Trophoblast cell (in vitro differentiated cells and primary cell): Measurements from ENCODE around the gene RHD.
"Not testable (repeated sequence)": the region's sequence is repeated elsewhere in the genome, so short reads cannot be mapped to it uniquely, and the experiment has no call there.

Experiments used
- DNase-seq, 2 donors: peaks; one replicate each; pipeline ENCODE4 v3.0.0-alpha.2; 2016
- H2AFZ ChIP-seq: 2 replicates; pipeline ENCODE4 v1.6.1; 2013; ENCODE audit warnings: low read length, moderate library complexity, mild to moderate bottlenecking; ENCODE audit not compliant: insufficient read depth, poor library complexity
- H2AK5ac ChIP-seq: 2 replicates; pipeline ENCODE4 v1.6.1; 2013; ENCODE audit warnings: mild to moderate bottlenecking, low read length
- H2BK120ac ChIP-seq: 2 replicates; pipeline ENCODE4 v1.6.1; 2013; ENCODE audit warnings: low read length, mild to moderate bottlenecking, moderate library complexity; ENCODE audit not compliant: insufficient read depth, poor library complexity
- H2BK12ac ChIP-seq: 2 replicates; pipeline ENCODE4 v1.6.1; 2013; ENCODE audit warnings: mild to moderate bottlenecking, low read length, moderate library complexity
- H2BK5ac ChIP-seq: 2 replicates; pipeline ENCODE4 v1.6.1; 2013; ENCODE audit warnings: low read length, low read depth, moderate library complexity, mild to moderate bottlenecking; ENCODE audit not compliant: poor library complexity
- H3K14ac ChIP-seq: 2 replicates; pipeline ENCODE4 v1.6.1; 2013; ENCODE audit warnings: mild to moderate bottlenecking, low read length
- H3K18ac ChIP-seq: 2 replicates; pipeline ENCODE4 v1.6.1; 2013; ENCODE audit warnings: mild to moderate bottlenecking, low read length
- H3K23ac ChIP-seq: 2 replicates; pipeline ENCODE4 v1.6.1; 2013; ENCODE audit warnings: low read length
- H3K27ac ChIP-seq: 2 replicates; pipeline ENCODE4 v1.5.1; 2013; ENCODE audit warnings: low read depth, mild to moderate bottlenecking, inconsistent platforms, low read length, moderate library complexity
- H3K27me3 ChIP-seq: 2 replicates; pipeline ENCODE4 v1.6.1; 2013; ENCODE audit warnings: inconsistent platforms, mild to moderate bottlenecking, low read length, moderate library complexity; ENCODE audit not compliant: insufficient read depth
- H3K36me3 ChIP-seq, 2 experiments: 1 replicate in 1 of 2; 2 replicates in 1 of 2; pipeline ENCODE4 v1.6.1; 2013; ENCODE audit warnings: low read length in 2 of 2, mild to moderate bottlenecking in 2 of 2, moderate library complexity in 1 of 2; ENCODE audit not compliant: insufficient read depth in 2 of 2, control insufficient read depth in 1 of 2
- H3K4ac ChIP-seq: 2 replicates; pipeline ENCODE4 v1.6.1; 2013; ENCODE audit warnings: low read depth, mild to moderate bottlenecking, low read length, moderate library complexity
- H3K4me1 ChIP-seq, 2 experiments: 1 replicate in 1 of 2; 2 replicates in 1 of 2; pipeline ENCODE4 v1.6.1; 2013; ENCODE audit warnings: low read length in 2 of 2, mild to moderate bottlenecking in 2 of 2, moderate library complexity in 1 of 2; ENCODE audit not compliant: insufficient read depth in 2 of 2, control insufficient read depth in 1 of 2
- H3K4me2 ChIP-seq: 2 replicates; pipeline ENCODE4 v1.6.1; 2013; ENCODE audit warnings: inconsistent platforms, mild to moderate bottlenecking, low read length, moderate library complexity
- H3K4me3 ChIP-seq: 2 replicates; pipeline ENCODE4 v1.5.1; 2013; ENCODE audit warnings: mild to moderate bottlenecking, low read depth, low read length, inconsistent platforms
- H3K79me1 ChIP-seq: one replicate; pipeline ENCODE4 v1.6.1; 2013; ENCODE audit warnings: low read length
- H3K79me2 ChIP-seq: 2 replicates; pipeline ENCODE4 v1.6.1; 2013; ENCODE audit warnings: low read length, mild to moderate bottlenecking; ENCODE audit not compliant: control insufficient read depth, insufficient read depth, poor library complexity
- H3K9ac ChIP-seq: 2 replicates; pipeline ENCODE4 v1.6.1; 2013; ENCODE audit warnings: mild to moderate bottlenecking, low read length
- H3K9me3 ChIP-seq: 2 replicates; pipeline ENCODE4 v1.6.1; 2013; ENCODE audit warnings: low read depth, mild to moderate bottlenecking, control low read depth, inconsistent platforms, low read length; ENCODE audit not compliant: insufficient read depth
- H4K12ac ChIP-seq: 2 replicates; pipeline ENCODE4 v1.6.1; 2013; ENCODE audit warnings: low read depth, mild to moderate bottlenecking, low read length, moderate library complexity
- H4K8ac ChIP-seq: 2 replicates; pipeline ENCODE4 v1.6.1; 2013; ENCODE audit warnings: low read depth, mild to moderate bottlenecking, low read length, moderate library complexity
- H4K91ac ChIP-seq: one replicate; pipeline ENCODE4 v1.6.1; 2013; ENCODE audit warnings: low read depth, mild to moderate bottlenecking, low read length, moderate library complexity
- WGBS: extraction: QIAGEN DNeasy Blood & Tissue Kit; methylation state at CpG from one replicate; pipeline ENCODE4 v1.1.7; 2013; ENCODE audit warnings: missing lambda C conversion rate; ENCODE audit not compliant: insufficient read length, insufficient coverage; ENCODE audit errors: extremely low coverage; 5-methylcytosine and 5-hydroxymethylcytosine counted together

The RHD gene

GRCh38 chr1:25260336-25260735 is 12.0 kb upstream of the RHD start:
- H4K91ac ChIP-seq, H2AFZ ChIP-seq, H3K27me3 ChIP-seq, H3K36me3 ChIP-seq, H2BK120ac ChIP-seq, H2BK5ac ChIP-seq, H3K4me3 ChIP-seq, H4K8ac ChIP-seq, H4K12ac ChIP-seq, H3K9me3 ChIP-seq, H2AK5ac ChIP-seq, H3K14ac ChIP-seq, H3K79me2 ChIP-seq, H3K9ac ChIP-seq, DNase-seq, H3K4me1 ChIP-seq, H3K79me1 ChIP-seq, H3K23ac ChIP-seq, H3K18ac ChIP-seq, H3K4me2 ChIP-seq, H3K27ac ChIP-seq, H3K4ac ChIP-seq, H2BK12ac ChIP-seq: not testable (repeated sequence)
- WGBS = no CpG with 5 or more reads among the region's 3 CpGs

GRCh38 chr1:25266554-25267287 is 5.6 kb upstream of the RHD start:
- H3K4me1 ChIP-seq, H3K4ac ChIP-seq, H3K23ac ChIP-seq, H3K27me3 ChIP-seq, H2BK12ac ChIP-seq, H2AK5ac ChIP-seq, H4K91ac ChIP-seq, H3K27ac ChIP-seq, H4K12ac ChIP-seq, H4K8ac ChIP-seq, H2AFZ ChIP-seq, H2BK5ac ChIP-seq, H3K18ac ChIP-seq, H3K79me2 ChIP-seq, H3K14ac ChIP-seq, H3K9me3 ChIP-seq, H3K79me1 ChIP-seq, H3K36me3 ChIP-seq, H2BK120ac ChIP-seq: not testable (repeated sequence)
- no CpG with 5 or more reads among the region's 45 CpGs for WGBS
- peak overlapping the region; percentile 77 for H3K4me3 ChIP-seq
- DNase-seq = peak in 1 of 2 donors; percentile 3
- peak overlapping the region; percentile 79 for H3K9ac ChIP-seq
- peak overlapping the region; percentile 89 for H3K4me2 ChIP-seq

- not testable (repeated sequence) for H2BK12ac ChIP-seq, H3K23ac ChIP-seq, H2BK5ac ChIP-seq, H2BK120ac ChIP-seq, H3K79me2 ChIP-seq, H3K9me3 ChIP-seq, H4K12ac ChIP-seq, H3K18ac ChIP-seq, H2AK5ac ChIP-seq, H3K4ac ChIP-seq, H3K79me1 ChIP-seq, H3K36me3 ChIP-seq, H3K27me3 ChIP-seq, H3K4me1 ChIP-seq
- WGBS = no CpG with 5 or more reads among the region's 56 CpGs
- peak overlapping the region; percentile 69 for H3K4me2 ChIP-seq
- H3K14ac ChIP-seq = peak overlapping the region; percentile 53
- peak overlapping the region; percentile 32 for H4K91ac ChIP-seq
- peak overlapping the region; percentile 31 for H3K9ac ChIP-seq
- H2AFZ ChIP-seq = peak overlapping the region; percentile 66
- H3K4me3 ChIP-seq = peak overlapping the region; percentile 80
- DNase-seq = peak; percentile 64 to 85
- H3K27ac ChIP-seq = peak overlapping the region; percentile 54
- peak overlapping the region; percentile 89 for H4K8ac ChIP-seq
These were observed 4.8 kb upstream of the RHD start for GRCh38 chr1:25267288-25268142.

- H2AFZ ChIP-seq, H3K36me3 ChIP-seq, H3K27ac ChIP-seq, H2BK120ac ChIP-seq, H2AK5ac ChIP-seq, H3K9ac ChIP-seq, H3K18ac ChIP-seq, H3K9me3 ChIP-seq, DNase-seq, H3K79me2 ChIP-seq, H4K12ac ChIP-seq, H3K4me1 ChIP-seq, H2BK5ac ChIP-seq, H3K4me3 ChIP-seq, H3K4ac ChIP-seq, H3K23ac ChIP-seq, H2BK12ac ChIP-seq, H3K27me3 ChIP-seq, H3K79me1 ChIP-seq, H3K14ac ChIP-seq: not testable (repeated sequence)
- WGBS = no CpG with 5 or more reads among the region's 14 CpGs
- H4K91ac ChIP-seq = peak overlapping the region; percentile 1
- peak overlapping the region; percentile 69 for H3K4me2 ChIP-seq
- H4K8ac ChIP-seq = peak overlapping the region; percentile 76
These were observed 4.1 kb upstream of the RHD start for GRCh38 chr1:25268143-25268760.
